ENCODE data around the gene BCL3.

The BCL3 gene

DNA sequence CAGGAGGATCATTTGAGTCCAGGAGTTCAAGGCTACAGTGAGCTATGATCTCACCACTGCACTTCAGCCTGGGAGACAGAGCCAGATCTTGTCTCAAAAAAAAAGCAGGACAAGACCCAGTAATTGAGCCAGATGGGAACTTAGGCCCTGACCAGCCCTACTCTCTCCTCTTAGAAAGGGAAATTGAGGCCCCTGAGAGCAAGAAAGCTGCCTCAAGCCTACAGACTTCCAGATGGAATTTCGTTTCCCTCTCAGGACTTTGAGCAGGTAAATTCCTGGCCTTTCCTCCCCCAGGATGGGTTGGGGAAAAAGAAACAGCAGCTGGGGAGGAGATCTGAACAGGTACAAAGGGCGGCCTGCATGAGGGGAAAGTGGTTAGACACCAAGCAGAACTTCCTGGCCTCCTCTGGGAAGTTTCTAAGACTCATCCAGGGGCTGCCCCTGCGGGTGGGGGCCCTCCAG, 3.6 kb upstream of the BCL3 start:
- no peak overlapping the region for H3K27ac Mint-ChIP-seq
- H3K4me3 Mint-ChIP-seq, result no peak overlapping the region

DNA sequence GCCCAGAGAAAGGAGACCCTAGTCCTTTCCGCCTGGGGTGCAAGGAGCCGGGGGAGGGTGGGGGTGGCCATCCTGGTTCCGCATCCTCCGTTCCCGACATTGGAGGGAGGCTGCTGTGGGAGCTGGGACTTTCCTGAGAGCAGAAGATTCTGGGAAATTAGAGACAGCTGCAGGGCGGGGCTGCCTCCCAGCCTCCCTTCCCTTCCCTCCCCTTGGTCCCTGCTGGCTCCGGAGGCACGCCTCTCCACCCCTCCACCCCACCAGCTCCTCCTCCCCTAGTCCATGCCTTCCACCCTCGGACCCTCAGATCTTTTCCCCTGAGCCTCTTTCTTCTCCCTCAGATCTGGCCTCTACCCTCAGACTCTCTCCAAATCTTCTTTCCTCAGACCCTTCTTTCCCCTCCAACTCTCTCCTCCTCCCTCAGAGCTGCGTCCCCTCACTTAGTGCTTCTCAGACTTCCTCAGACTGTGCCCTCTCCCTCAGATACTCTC, 3.1 kb upstream of the BCL3 start:
- Mint-ChIP-seq H3K27me3 (peaks cover 4% of the 10 kb centered on the region), H3K36me3 (ENCODE audit: low read depth) (peaks cover 8% of the 10 kb centered on the region), H3K4me3 (no peak overlapping the region), H3K9me3 (no peaks in the 10 kb centered on the region), H3K27ac (no peak overlapping the region), H3K4me1 (ENCODE audit: low read depth) (peaks cover 54% of the 10 kb centered on the region)

More for the DNA sequence above, 3.6 kb upstream of the BCL3 start:
- Mint-ChIP-seq H3K27me3 (peaks cover 4% of the 10 kb centered on the region), H3K4me1 (ENCODE audit: low read depth) (peaks cover 51% of the 10 kb centered on the region), H3K9me3 (no peaks in the 10 kb centered on the region), H3K36me3 (ENCODE audit: low read depth) (peaks cover 7% of the 10 kb centered on the region)

DNA sequence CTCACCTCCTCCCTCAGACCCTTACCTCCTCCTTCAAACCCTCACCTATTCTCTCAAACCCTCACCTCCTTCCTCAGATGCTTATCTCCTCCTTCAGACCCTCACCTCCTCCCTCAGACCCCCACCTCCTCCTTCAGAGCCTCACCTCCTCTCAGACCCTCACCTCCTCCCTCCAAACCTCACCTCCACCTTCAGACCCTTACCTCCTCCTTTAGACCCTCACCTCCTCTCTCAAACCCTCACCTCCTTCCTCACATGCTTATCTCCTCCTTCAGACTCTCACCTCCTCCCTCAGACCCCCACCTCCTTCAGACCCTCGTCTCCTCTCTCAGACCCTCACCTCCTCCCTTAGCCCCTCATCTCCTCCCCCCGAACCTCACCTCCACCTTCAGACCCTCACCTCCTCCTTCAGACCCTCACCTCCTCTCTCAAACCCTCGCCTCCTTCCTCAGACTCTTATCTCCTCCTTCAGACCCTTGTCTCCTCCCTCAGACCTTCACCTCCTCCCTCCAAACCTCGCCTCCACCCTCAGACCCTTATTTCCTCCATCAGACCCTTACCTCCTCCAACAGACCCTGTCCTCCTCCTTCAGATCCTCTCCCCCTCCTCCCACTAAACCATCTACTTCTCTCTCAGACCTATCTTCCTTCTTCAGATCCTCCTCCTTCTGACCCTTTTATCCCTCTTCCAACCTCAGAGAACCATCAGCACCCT, 2.5 kb upstream of the BCL3 start:
- H3K4me1 Mint-ChIP-seq (ENCODE audit: low read depth), result peaks cover 60% of the 10 kb centered on the region
- peak overlapping the region; percentile 66 for H3K4me3 Mint-ChIP-seq
- H3K9me3 Mint-ChIP-seq, result no peaks in the 10 kb centered on the region
- H3K27me3 Mint-ChIP-seq, result peaks cover 4% of the 10 kb centered on the region
- H3K27ac Mint-ChIP-seq, result peak overlapping the region; percentile 57
- H3K36me3 Mint-ChIP-seq (ENCODE audit: low read depth), result peaks cover 13% of the 10 kb centered on the region

DNA sequence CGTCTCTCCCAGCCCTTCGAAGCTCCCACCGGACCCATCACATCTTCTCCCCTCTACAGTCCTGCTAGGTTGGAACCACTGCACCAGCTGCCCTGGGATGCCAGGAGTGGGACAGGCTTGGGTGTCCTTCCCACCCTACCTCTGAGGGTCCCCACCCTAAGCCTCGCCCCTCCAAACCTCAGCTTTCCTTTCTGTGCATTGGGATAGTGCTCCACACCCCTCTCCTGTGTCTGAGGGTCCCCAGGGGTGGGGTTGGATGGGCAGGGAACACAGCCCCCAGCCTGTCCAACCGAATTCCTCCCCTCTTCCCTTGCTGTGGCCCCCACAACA, 1.9 kb upstream of the BCL3 start:
- H3K27me3 Mint-ChIP-seq, result peaks cover 4% of the 10 kb centered on the region
- H3K36me3 Mint-ChIP-seq (ENCODE audit: low read depth), result peaks cover 13% of the 10 kb centered on the region
- H3K27ac Mint-ChIP-seq, result peak overlapping the region; percentile 57
- peak overlapping the region; percentile 66 for H3K4me3 Mint-ChIP-seq
- H3K9me3 Mint-ChIP-seq, result no peaks in the 10 kb centered on the region
- peaks cover 63% of the 10 kb centered on the region for H3K4me1 Mint-ChIP-seq (ENCODE audit: low read depth)

DNA sequence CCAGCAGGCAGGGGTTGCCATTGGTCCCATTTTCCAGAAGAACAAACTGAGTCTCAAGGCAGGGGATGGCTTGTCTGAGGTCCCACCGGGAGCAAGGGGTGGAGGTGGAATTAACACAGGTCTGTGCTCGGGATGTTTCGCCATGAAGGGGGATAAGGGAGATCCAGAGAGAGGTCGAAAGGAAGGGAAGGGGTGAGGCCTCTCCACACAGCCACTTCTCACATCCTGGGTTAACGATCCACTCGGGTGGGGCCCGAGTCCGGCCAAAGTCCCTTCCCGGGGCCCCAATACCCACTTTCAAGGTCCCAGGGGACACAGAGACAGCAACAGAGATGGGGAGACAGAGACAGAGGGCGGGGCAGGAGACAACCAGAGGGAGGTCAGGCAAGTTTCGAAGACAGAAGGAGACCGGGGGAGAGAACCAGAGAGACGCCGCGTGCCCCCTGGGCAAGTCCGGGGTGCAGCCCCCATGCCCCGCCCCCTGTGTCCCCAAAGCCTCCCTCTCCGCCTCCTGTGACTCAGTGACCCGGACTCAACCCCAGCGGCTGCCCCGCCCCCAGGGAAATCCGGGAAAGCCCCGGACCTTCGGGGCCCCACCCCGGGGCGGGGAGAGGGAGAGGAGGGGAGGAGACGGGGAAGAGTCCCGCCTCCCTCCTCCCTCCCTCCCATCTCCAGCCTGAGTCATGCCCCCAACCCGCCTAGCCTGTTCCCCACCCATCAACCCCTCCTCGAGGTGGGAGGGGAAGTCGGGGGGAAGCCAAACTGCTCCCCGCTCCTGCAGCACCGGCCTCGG, 1.4 kb upstream of the BCL3 start:
- peak overlapping the region; percentile 95 for H3K27ac Mint-ChIP-seq

DNA sequence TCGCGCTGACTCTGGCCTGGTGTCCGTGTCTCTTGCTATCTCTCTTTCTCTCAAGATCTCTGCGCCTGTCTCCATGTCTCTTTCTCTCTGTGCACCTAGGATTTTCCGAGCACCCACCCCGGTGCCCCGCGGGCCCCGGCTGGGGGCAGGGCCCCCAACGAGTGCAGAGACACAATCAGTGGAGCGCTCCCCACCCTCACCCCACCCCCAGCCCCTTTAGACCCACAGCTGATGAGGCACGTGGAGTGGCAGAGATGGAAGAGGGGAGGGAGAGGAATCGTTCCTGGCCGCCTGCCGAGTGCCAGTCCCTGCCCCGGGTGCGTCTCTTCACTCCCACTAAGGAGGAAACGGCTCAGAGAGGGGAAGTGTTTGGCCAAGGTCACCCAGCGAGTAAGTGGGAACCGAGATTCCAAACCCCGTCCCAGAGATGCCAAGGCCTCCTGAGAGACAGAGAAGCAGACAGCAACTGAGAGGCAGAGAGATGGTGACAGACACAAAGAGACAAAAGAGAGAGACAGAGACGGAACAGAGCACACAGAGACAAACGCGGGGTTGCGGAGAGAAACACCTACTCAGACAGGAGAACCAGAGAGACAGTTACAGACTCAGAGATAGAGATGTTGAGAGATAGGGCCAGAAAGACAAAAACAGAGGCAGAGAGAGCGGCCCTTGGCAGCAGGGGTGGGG, 626 bp upstream of the BCL3 start:
- peaks cover 4% of the 10 kb centered on the region for H3K27me3 Mint-ChIP-seq
- H3K4me1 Mint-ChIP-seq (ENCODE audit: low read depth), result peaks cover 63% of the 10 kb centered on the region
- H3K27ac Mint-ChIP-seq, result peak overlapping the region; percentile 95
- no peaks in the 10 kb centered on the region for H3K9me3 Mint-ChIP-seq
- H3K4me3 Mint-ChIP-seq, result peak overlapping the region; percentile 91
- H3K36me3 Mint-ChIP-seq (ENCODE audit: low read depth), result peaks cover 25% of the 10 kb centered on the region

More for the DNA sequence above, 1.4 kb upstream of the BCL3 start:
- Mint-ChIP-seq H3K9me3 (no peaks in the 10 kb centered on the region), H3K4me3 (peak overlapping the region; percentile 91), H3K4me1 (ENCODE audit: low read depth) (peaks cover 63% of the 10 kb centered on the region), H3K36me3 (ENCODE audit: low read depth) (peaks cover 19% of the 10 kb centered on the region), H3K27me3 (peaks cover 4% of the 10 kb centered on the region)

DNA sequence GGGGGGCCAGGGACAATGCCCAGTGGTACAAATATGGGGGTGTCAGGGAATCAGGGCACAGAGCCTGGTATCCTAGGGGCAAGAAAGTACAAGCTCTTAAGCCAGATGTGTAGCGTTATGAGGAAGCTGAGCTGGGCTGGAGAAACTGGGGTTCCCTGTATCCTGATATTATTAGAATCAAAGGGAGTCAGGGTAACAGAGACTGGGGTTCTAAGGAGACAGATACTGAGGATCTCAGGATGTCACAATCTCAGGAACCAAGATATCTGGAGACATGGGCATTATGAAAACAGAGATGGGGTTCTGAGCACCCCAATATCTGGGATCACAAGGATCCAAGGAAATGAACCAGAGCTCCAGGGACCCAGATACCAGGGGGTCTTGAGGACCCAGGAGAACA, 784 bp downstream of the BCL3 start:
- Mint-ChIP-seq H3K4me3 (peak overlapping the region; percentile 82), H3K9me3 (no peaks in the 10 kb centered on the region), H3K27ac (peak overlapping the region; percentile 51), H3K36me3 (ENCODE audit: low read depth) (peaks cover 25% of the 10 kb centered on the region), H3K4me1 (ENCODE audit: low read depth) (peaks cover 74% of the 10 kb centered on the region), H3K27me3 (peaks cover 4% of the 10 kb centered on the region)

DNA sequence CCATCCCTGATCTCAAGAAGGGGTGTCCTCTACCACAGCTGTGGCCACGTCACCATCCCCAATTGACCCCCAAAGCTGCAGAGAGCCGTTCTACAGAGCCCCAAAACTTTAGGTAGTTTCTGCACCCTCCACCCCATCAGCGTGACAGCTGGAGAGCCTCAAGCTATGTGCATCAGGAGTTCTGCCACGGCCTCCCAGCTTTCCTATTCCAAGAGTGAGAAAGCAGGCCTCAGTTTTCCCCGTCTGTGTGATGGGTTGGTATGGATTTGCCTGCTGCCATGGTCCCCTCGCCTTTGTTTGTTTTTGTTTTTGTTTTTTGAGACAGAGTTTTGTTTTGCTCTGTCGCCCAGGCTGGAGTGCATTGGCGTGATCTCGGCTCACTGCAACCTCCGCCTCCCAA, 1.5 kb downstream of the BCL3 start:
- Mint-ChIP-seq H3K27ac (peak overlapping the region; percentile 51), H3K4me1 (ENCODE audit: low read depth) (peaks cover 80% of the 10 kb centered on the region), H3K27me3 (peaks cover 4% of the 10 kb centered on the region), H3K4me3 (peak overlapping the region; percentile 82), H3K36me3 (ENCODE audit: low read depth) (peaks cover 25% of the 10 kb centered on the region), H3K9me3 (no peaks in the 10 kb centered on the region)

DNA sequence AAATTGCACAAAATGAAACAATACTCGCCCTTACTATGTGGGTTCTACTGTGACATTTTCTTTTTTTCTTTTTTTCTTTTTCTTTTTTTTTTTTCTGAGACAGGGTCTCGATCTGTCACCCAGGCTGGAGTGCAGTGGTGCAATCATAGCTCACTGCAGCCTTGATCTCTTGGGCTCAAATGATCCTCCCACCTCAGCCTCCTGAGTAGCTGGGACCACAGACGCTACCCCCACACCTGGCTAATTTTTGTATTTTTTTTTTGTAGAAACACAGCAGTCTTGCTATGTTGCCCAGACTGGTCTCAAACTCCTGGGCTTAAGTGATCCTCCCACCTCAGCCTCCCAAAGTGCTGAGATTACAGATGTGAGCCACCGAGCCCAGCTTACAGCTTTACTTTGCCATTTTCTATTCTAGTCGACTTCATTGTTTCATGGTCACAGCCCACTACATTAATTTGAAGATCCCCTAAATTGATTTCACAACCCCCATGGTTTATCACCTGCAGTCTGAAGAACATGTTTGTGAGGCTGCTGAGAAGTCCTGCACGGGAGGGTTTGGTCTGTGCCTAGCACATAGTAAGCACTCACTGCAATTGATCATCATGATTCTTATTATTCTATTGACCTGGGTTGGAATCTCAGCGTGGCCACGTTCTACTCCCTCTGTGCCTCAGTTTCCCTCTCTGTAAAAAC, 3.8 kb downstream of the BCL3 start:
- H3K9me3 Mint-ChIP-seq, result no peaks in the 10 kb centered on the region
- peaks cover 25% of the 10 kb centered on the region for H3K36me3 Mint-ChIP-seq (ENCODE audit: low read depth)
- peak overlapping the region; percentile 79 for H3K27ac Mint-ChIP-seq
- H3K4me1 Mint-ChIP-seq (ENCODE audit: low read depth), result peaks cover 70% of the 10 kb centered on the region
- no peaks in the 10 kb centered on the region for H3K27me3 Mint-ChIP-seq
- H3K4me3 Mint-ChIP-seq, result peak overlapping the region; percentile 91

DNA sequence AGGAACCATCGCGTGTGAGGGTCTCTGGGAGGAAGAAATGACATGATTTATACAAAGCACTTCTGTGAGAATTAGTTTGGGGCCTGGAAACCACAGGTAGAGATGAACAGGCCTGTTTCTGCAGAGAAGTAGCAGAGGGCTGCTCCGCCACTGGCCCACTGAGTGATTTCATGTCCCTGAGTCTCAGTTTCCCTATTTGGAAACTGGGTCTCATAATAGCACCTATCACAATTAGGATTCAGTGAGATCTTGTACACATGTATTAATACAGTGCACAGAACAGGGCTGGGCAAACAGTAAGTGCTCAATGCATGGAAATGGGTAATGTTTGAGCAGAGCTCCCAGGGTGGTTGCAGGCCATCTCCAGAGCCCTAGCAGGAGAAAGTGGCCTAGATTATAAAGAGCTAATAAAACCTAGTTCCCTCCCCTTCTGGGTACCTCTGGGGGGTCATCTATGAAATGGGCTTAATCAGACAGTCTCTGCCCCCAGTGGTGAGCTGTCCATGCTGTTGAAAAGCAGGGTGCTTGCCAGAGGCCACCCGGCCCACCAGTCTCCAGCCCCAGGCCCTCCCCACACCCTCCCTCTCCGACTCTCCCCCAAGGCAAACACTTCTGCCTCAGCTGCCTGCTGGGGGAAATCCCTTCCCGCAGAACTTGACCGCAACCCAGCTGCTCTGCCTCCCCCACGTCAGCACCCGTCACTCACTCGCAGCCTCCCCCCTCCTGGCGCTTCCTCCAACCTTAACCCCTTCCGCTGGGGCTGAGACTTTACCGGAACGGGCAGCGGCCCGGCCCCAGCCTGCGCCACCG, 4.5 kb downstream of the BCL3 start:
- peaks cover 31% of the 10 kb centered on the region for H3K36me3 Mint-ChIP-seq (ENCODE audit: low read depth)
- H3K4me1 Mint-ChIP-seq (ENCODE audit: low read depth), result peaks cover 65% of the 10 kb centered on the region
- peak overlapping the region; percentile 95 for H3K27ac Mint-ChIP-seq
- H3K27me3 Mint-ChIP-seq, result no peaks in the 10 kb centered on the region
- H3K4me3 Mint-ChIP-seq, result peak overlapping the region; percentile 91
- H3K9me3 Mint-ChIP-seq, result no peaks in the 10 kb centered on the region

DNA sequence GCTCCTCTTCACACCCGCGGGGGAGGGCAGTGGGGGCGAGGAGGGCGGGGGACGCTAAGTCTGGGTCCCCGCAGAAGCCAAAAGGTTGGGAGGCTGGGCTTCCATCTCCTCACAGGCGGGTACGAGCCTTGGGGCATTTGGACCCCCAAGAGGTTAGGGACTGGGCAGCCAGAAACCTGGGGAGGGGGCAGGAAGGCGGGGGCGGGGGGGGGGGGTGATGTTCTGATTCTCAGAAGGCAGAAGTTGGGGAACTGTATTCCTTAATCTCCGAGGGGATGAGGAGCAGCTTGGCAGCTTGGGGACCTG, 5.1 kb downstream of the BCL3 start:
- peaks cover 66% of the 10 kb centered on the region for H3K4me1 Mint-ChIP-seq (ENCODE audit: low read depth)
- no peaks in the 10 kb centered on the region for H3K27me3 Mint-ChIP-seq
- peak overlapping the region; percentile 95 for H3K27ac Mint-ChIP-seq
- peaks cover 36% of the 10 kb centered on the region for H3K36me3 Mint-ChIP-seq (ENCODE audit: low read depth)
- no peaks in the 10 kb centered on the region for H3K9me3 Mint-ChIP-seq
- peak overlapping the region; percentile 91 for H3K4me3 Mint-ChIP-seq

DNA sequence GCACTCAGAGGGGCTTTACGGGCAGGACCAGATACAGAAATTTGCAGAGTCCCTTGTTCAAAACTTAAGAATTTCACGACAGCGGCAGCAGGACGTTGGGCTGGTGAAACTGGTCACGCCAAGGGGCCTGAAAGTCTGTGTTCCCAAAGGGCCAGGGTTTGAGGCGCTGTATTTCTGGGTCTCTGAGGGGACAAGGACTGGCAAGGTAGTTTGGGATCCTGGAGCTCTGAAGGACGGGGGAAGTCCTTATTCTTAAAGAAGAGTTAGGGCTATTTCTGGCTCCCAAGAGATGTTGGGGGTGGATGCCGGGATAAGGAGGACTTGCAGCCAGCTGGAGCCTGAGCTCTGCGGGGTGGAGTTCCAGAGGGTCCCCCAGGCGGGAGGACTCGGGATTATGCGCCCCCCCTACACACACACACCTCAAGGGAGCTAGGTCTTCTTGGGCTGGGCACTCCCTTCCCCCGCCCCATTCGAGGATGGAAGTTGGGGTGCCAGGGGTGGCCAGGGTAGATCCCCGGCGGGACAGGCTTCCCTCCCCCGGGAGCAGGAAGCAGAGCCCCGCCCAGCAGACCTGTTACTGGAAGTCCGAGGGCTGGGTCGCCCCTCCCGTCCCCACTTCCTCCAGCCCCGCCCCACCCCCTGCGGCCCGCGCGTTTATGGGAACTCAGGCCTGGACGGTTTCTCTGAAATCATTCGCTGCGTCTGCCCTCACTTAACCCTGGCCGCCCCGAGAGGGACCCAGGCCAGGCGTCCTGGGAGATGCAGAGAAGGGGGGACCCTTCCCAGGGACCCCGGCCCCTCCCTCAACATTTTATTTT, 5.6 kb downstream of the BCL3 start:
- H3K4me1 Mint-ChIP-seq (ENCODE audit: low read depth), result peaks cover 65% of the 10 kb centered on the region
- H3K9me3 Mint-ChIP-seq, result no peaks in the 10 kb centered on the region
- H3K4me3 Mint-ChIP-seq, result peak overlapping the region; percentile 91
- no peaks in the 10 kb centered on the region for H3K27me3 Mint-ChIP-seq
- peaks cover 39% of the 10 kb centered on the region for H3K36me3 Mint-ChIP-seq (ENCODE audit: low read depth)
- peak overlapping the region; percentile 95 for H3K27ac Mint-ChIP-seq

DNA sequence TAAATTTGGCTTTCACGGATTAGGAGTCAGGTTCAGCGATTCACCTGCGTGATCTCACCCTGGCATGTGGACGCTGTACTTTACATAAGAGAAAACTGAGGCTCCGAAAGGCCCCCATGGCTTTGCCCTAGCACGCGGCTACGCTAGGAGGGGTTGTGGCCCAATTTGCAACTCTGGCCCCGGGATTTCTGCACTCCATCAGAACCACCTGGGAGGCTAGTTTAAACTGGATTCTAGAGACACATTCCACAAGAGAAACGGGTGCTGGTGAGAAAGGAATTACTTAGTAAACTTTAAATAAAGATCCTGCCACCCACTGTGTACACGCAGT, 6.2 kb downstream of the BCL3 start:
- H3K36me3 Mint-ChIP-seq (ENCODE audit: low read depth), result peaks cover 35% of the 10 kb centered on the region
- peak overlapping the region; percentile 91 for H3K4me3 Mint-ChIP-seq
- H3K27ac Mint-ChIP-seq, result peak overlapping the region; percentile 93
- H3K9me3 Mint-ChIP-seq, result no peaks in the 10 kb centered on the region
- H3K4me1 Mint-ChIP-seq (ENCODE audit: low read depth), result peaks cover 60% of the 10 kb centered on the region
- H3K27me3 Mint-ChIP-seq, result no peaks in the 10 kb centered on the region

All from stimulated activated naive CD8-positive, alpha-beta T cell treated with anti-CD3 and anti-CD28 coated beads, Interleukin-15, Interleukin-2, amounts not matched to agents 100 ng/mL and 50 ng/mL, for 24 hours (primary cell).